Activated T-helper 9 cell treated with anti-CD3 and anti-CD28 coated beads, Interleukin-2, amount 50 U/mL, for 16 hours (primary cell): ENCODE measurements around the gene STS.
"Not testable (repeated sequence)": the region's sequence is repeated elsewhere in the genome, so short reads cannot be mapped to it uniquely, and the experiment has no call there.

Source experiments
- DNase-seq: peaks from one replicate; pipeline ENCODE4 v3.0.0-alpha.2; 2020; ENCODE audit warnings: low read depth

The STS gene

DNA sequence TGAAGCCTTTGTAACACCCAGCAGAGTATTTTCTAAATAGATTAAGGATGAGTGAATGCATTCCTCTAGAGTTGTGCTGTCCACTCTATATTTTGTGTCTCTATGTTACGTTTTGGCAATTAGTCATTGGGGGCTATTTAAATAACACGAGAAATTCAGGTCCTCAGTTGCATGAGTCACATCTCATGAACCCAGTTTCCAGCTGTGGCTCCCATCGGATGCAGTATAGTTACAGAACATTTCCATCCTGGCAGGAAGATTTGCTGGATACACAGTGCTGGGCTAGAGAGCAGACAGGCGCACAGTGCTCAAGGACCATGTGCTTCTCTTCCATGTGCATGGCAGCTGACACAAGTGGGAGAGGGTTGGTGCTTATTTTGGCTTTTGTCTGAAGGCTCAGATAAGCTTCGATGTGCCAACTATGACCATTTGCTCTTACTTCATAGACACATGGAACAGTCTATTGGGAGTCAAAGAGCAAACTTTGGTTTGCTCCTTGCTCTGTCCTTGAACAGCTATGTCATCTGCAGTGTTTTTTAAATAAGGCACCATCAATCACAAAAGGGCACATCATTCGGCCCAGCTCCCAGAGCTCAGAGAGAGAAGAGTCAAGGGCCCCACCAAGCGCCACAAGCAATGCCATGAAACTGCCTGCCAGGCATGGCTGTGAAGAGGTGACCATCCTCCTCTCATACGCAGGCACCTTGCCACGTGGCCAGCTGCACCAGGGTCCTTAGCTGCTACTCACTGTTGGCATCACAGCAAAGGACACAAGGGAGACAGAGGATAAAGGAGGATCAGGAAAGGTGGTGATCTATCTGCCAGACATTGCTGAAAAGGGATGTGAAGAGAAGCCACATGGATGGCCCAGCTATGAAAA is 8.1 kb upstream of the STS start:
- DNase-seq = no peak

DNA sequence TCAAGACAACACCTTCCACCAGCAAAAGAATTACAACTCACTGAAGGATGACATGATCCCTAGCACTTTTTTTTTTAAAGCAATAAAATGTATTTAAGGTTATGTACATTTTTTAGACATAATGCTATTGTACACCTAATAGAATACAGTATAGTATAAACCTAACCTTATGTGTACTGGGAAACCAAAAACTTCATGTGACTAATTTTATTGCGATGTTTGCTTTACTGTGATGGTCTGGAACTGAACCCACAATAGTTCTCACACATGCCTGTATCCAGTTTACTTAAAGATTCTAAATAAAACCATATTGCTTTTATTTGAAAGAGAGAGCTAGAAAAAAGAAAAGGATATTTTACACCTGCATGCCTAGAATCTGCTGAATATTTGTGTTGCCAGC is 4.4 kb upstream of the STS start:
- DNase-seq = no peak

DNA sequence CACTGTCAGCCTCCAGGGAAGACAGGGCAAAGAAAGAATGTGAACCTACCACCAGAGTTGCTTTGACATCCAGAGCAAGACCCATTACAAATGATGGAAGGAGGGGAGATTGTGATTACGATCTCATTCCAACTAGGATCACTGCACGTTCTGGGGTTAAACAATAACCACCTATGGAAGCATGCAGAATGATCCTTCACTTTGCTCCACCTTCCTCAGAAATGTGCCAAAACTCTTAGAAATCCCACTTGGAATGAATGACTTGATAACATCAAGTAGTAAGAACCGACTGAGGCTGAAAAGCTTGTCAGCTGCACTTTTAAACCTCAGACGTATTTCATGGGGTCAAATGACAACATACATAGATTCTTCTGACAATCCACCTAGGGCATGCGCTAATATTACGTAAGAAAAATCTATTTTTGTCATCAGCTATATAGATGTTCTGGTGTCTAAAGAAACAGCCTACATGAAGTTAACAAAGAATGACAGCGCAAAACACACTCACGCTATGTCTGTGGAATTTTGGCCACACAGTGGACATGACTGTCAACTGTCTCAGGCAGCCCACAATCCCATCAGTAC is 3.5 kb upstream of the STS start:
- no peak for DNase-seq

DNA sequence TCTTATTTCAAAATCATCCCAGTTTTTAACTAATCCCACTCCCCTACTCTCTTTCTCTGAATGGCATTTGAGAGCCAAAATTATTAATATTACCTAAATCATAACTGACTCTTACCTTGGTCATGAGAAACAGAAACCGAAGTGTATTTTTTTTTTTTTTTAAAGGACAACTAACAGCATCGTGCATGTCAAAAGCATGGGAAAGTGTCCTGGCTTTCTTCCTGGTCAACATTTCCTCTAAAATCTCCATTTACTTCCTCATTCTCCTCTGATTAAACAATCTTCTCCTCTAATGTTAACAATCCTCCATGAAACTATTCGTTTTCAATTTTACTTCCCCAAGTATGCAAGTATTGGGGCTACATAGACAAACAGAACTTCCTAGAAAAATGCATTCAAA is 2.1 kb upstream of the STS start:
- no peak for DNase-seq

DNA sequence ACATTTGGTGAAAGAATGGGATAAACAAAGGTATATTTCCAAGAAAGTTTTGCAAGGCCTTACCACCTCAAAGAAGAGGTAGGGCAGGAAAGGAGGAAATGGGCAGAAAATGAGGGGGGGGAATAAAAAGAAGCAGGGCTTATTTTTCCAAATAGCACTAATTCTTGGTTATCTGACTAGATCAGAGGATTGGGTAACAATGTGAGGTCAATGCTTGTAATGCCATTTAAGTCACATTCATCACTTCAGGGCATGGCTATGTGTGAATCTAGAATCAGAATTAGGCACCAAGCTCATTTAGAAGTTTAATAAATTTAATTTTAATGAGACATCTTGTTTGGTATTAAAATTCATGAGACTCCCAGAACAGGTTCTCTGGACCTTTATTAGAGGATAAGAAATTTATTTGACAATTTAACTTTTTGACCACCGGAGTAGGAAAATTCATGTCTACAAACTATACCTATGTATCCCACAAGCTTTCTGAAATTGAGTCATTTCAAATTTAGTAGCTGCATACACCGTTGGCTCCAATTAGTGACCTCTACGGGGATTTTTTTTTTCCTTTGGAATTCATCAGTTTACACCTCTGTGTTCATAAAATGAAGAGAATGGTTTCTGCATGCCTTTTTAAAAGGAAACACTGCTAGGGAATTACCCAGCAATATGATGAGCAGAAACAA is 1.4 kb upstream of the STS start:
- no peak for DNase-seq

GRCh38 chrX:7146703-7147412 is 654 bp upstream of the STS start:
- DNase-seq = no peak

- DNase-seq = peak; percentile 88
These were observed 704 bp downstream of the STS start, which contains the start of gene PUDP for GRCh38 chrX:7147978-7148854. Gene PUDP (minus strand): TSS chrX:7148153. CDS start chrX:7148113, 40 bp downstream.

DNA sequence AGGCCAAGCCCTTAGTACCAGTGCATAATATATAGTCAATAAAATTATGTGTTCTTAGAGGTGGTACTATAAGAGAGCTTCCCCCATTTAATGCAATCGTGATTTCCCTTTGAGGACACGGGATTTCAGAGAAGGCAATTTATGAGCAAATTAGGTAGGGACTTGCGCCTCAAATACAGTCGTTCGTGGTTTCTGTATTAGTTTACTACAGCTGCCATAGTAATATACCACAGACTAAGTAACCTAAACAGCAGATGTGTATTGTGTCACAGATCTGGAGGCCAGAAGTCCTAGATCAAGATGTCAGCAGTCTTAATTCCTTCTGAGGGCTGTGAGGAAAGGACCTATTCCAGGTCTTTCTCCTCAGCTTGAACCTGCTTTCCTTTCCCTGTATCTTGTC is 1.9 kb downstream of the STS start:
- DNase-seq = no peak

DNA sequence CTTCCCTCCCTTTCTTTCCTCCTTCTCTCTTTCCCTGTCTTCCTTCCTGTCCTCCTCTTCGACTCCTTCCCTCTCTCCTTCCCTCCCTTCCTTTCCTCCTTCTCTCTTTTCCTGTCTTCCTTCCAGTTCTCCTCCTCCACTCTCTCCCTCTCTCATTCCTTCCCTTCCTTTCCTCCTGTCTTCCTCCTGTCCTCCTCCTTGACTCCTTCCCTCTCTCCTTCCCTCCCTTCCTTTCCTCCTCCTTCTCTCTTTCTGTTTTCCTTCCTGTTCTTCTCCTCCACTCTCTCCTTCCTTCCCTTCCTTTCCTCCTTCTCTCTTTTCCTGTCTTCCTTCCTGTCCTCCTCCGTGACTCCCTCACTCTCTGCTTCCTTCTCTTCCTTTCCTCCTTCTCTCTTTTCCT is 5.7 kb downstream of the STS start:
- no peak for DNase-seq

- DNase-seq = no peak
These were observed 6.6 kb downstream of the STS start for GRCh38 chrX:7154041-7154597.

DNA sequence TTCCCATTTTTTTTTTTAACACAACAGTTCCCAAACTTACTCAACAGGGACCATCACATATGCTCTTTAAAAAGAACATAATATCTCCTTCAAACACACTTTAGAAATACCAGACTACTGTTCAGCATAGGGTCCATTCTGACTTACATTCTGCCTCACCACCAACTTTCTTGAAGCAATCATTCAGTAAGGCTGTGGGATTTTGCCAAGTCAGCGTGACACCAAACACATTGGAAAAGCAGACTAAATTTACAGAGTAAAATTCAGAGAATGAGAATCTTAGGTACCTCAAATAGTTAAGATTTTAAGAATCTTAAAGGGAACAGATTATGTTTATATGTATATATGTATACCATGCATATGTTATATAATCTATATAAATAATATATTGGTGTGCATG is 7.7 kb downstream of the STS start:
- DNase-seq = no peak

GRCh38 chrX:7156879-7157278 is 9.4 kb downstream of the STS start:
- DNase-seq = no peak

DNA sequence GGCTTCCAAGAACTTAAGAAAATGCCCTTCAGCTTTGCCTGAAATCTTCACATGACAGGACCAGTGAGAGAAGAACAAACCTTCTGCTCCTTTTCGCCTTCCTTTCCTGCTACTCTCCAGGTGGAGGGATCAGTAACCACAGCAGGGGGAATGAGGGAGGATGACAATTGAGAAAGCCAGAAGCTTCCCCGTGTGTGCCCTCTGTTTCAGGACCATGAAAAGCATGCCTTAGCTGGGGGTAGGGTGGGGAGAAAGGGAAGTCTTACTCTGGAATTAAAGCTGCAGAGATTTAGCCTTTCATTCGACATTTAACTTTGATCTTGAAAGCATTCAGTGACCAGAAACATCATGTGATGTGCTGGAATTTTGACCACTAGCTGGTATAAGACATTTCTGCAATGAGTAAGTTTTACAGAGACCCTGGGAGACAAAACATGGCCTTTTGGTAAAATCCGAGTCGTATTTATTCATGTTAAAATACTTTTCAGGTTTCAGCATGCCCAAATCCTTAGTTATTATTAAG is 11.0 kb downstream of the STS start:
- DNase-seq = no peak

DNA sequence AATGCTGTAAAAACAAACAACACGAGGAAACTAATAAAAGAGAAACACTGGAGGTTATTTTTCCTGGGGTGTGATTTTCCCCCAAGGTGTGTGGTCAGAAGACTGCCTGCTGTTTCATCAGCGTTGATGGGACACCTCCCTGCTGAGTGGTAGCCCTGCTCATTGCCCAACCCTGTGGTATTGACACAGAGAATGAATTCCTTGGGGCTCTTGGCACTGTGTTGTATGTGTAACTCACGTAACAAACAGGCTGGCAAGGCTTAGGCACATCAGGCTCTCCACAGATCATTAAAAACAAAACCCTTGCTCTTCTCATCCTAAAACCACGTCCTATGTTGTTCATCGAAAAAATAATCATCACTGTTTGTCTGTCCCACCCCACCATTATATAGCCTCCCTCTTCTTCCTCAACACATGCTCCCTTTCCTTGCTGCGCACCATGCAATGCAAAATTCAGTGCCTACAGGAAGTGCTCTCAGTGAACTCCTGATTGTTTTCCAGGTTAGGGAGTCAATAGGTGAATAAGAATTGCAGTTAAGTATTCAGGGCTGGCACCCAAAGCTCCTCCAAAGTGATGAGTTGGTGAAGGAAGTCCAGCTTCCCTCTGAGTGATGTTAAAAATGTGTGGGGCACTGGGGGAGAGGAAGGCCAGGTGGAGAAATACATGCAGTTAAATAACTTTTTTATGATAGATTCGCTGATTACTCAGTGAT is 11.8 kb downstream of the STS start:
- no peak for DNase-seq

- no peak for DNase-seq
These were observed 15.7 kb downstream of the STS start for GRCh38 chrX:7163146-7163677.

DNA sequence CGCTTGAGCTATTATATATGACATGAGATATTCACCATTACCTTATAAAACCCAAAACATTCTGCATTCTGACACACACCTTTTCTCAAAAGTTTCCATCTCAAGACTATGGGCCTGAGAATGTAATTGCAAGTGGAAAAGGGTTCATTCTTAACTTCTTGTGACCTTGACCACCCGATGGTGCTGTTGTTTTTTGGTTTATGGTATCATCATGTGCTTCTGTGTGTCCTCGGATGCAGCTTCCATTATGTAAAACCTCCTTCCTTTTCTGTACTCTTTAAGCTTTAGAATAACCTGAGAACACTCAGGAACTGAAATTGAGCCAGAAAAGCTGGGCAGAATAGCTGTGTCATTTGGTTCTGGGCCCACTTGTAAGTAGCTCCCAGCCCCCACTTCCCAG is 16.7 kb downstream of the STS start:
- DNase-seq = no peak

DNA sequence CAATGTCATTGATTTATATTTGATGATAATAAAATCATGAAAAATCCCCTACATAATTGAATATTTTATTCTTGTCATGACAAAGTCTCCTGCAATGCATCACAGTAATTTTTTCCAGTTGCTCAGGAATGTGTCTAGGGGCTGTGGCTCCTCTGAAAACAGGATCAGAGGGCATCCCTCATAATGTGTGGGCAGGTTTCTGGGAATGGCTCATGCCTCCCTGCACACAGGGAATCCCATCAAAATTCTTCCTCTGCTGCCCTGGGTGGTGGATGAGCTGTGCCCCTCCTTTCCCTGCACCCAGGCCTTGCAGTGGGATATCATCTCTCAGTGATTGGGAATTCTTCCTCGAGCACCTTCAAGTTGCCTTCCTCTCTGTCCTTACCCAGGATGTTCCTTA is 20.9 kb downstream of the STS start:
- no peak for DNase-seq

- DNase-seq = no peak
These were observed 22.1 kb downstream of the STS start for GRCh38 chrX:7169627-7170026.

- DNase-seq = peak; percentile 5
These were observed 23.4 kb downstream of the STS start for GRCh38 chrX:7170898-7171297.

DNA sequence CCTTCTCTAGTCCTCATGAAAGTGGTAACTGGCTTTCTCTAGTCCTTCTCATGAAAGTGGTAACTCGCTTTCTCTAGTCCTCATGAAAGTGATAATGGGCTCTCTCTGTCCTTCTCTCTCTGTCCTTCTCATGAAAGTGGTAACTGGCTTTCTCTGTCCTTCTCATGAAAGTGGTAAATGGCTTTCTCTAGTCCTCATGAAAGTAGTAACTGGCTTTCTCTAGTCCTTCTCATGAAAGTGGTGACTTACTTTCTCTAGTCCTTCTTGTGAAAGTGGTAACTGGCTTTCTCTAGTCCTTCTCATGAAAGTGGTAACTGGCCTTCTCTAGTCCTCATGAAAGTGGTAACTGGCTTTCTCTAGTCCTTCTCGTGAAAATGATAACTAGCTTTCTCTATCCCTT is 31.3 kb downstream of the STS start:
- not testable (repeated sequence) for DNase-seq
